GM18858 (cell line): Measurements from ENCODE around the gene ART5.
"Not testable (repeated sequence)": the region's sequence is repeated elsewhere in the genome, so short reads cannot be mapped to it uniquely, and the experiment has no call there.

Source experiments
- ATAC-seq: cut with Tn5 transposase; IDR thresholded peaks from one replicate; pipeline ENCODE4 v1.9.1; 2021; ENCODE audit not compliant: unreplicated experiment

The ART5 gene

DNA sequence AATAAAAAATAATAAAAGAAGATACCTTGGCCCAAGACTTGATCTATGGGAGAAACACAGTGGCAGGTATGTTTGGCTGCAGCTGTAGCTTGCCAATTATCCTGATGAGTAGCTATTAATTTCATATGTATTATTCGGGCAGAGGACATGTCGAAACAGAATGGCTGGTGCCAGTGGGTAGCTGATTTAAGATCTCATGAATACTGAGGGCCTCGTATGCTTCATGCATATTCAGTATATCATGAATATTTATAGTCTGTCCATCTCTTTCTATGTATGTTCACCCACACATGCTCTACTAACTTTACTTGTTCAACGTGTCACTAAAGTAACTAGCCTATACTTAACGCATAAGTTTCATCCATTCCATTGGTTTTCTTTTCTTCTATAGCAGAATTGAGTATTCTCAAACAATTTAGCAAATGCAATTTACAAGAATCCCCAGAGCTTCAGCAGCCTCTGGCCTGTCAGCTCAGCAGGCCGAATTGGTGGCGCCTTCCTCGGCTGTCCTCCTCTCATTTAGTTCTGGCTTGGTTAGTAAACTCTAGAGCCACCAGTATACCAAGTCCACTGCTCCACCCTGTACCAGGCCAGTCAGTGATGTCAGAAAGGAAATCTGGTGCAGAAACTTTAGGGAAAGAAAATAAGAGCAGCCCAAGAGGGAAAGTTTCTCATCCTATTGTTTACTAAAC, 17.9 kb downstream of the ART5 start:
- ATAC-seq, result no peak

- no peak for ATAC-seq
These were observed 18.7 kb downstream of the ART5 start for GRCh38 chr11:3623121-3623520.

- ATAC-seq, result no peak
These were observed 19.3 kb downstream of the ART5 start for GRCh38 chr11:3622521-3622920.

DNA sequence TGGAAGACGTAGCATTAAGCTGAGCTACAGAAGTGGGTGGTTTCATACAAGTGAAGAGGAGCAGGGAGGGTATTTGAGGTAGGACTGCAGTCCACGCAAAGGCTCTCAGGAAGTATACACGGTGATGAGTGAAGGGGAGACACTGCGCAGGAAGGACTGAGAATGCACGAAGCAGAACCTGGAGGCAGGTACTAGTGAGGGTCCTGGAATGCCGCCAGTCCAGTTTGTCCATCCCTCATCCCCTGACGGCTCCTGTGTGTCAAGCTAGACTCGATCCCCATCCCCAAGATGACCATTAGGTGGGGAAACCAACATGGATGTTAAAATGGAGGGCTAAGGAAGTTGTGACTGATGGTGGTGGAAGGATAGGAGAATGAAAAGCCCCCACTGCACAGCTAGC, 23.8 kb downstream of the ART5 start:
- no peak for ATAC-seq

GRCh38 chr11:3616721-3617460, 24.9 kb downstream of the ART5 start:
- no peak for ATAC-seq

DNA sequence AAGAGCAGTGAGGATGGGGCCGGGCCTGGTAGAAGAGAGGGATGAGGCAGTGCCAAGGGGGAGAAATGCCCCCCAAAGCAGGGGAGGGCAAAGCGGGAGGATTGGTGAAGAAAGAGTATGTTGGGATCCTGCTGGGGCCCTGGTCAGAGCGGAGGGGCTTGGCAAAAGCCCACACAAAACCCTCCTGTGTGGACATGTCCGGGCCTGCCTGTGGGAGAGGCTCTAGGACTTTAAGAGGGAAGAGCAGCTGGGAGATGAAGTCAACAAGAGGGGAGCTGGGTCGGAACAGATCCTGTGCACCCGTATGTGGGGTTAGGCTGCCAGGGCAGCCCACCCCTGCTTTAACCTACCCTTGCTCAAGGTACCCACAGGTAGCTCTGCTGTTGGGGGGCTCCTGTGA, 25.8 kb downstream of the ART5 start:
- ATAC-seq, result no peak

DNA sequence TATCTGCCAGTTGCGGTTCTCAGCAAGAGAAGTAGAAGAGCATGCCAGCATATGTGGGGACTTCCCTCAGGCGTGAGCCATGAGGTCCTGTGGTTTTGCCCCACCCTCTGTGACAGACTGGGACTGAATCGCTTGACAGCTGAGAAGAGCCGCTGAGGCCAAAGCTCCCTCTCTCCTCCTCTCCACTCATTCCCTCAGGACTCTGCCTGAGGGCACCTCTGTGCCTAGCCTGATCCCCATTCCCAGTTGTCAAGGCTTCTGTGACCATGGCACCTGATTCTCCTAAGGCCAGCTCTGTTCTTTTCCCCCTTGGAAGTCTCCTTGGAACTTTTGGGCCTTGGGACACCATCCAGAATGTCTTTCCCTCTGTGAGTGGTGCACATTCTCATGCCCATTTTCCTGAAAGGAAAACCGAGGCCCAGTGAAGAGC, 27.0 kb downstream of the ART5 start:
- ATAC-seq, result peak; percentile 86

- ATAC-seq, result peak; percentile 13
These were observed 27.6 kb downstream of the ART5 start for GRCh38 chr11:3613998-3614741.

DNA sequence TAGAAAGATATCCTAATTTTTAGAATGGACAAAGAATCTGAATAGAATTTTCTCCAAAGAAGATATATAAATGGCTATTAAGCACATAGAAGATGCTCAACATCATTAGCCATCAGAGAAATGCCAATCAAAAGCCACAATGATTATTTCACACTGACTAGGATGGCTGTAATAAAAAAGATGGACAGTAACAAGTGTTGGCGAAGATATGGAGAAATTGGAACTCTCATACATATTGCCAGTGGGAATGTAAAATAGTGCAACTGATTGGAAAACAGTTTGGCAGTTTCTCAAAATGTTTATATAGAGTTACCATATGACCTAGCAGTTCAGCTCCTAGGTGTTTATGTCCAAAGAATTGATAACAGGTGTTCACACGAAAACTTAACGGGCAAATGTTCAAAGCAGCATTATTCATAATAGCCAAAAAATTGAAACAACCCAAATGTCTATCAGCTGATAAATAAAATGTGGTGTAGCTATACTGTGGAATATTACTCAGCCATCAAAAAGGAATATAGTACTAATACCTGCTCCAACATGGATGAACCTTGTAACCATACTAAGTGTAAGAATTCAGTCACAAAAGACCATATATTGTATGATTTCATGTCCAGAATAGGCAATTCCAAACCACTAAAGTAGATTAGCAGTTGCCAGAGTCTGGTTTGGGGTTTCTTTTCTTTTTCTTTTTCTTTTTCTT, 29.7 kb downstream of the ART5 start:
- ATAC-seq, result no peak

GRCh38 chr11:3610846-3611245, 30.9 kb downstream of the ART5 start:
- no peak for ATAC-seq

DNA sequence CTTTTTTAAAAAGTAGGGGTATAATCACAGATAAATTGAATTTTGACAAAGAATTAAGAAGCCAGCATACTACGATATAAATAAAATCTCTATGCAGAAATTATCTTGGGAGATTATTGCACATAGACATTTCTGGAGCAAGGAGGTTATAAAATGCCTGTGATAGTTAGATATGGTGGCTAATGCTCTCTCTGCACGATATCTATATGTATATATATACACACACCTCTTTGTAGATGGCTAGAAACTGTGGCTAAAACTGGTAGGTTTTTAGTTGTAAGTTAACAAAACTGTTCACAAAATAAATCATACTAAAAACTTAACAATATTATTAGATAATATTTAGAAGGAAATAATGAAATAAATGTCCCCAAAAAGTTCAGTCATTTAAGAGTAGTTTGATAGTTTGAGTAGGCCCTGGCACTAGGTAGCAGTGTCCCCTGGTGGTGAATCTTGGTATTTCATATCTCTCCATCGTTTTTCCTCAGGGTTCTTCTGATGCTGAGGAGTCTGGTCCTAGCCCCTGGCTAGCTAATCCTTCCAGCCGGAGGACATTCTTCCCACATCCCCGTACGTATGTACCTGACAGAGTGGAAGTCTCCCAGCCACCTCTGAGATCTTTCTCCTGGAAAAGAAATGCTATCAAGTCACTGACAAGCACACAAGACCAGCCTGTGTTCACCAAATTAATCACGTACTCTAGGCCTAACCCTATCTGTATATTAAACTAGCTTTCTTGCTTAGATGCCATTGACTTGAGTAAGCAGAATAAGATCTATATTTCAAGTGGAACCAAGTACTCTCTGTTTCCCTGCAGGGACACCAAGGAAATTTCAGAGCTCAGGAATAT, 32.2 kb downstream of the ART5 start:
- no peak for ATAC-seq

DNA sequence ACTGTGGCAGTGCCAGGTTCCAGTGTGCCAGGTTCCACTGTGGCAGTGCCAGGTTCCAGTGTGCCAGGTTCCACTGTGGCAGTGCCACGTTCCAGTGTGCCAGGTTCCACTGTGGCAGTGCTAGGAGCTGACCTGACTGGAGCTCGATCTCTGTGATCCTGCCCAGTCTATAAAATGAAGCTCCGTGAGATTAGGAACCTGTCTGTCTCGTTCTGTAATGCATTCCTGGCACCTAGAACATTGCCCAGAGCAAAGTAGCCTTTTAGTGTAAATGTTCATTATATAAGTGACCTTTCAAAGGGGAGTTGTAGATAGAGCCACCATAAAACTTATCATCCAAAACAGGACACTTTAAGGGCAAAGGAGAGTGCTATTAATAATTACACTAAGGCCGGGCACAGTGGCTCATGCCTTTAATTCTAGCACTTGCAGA, 36.0 kb downstream of the ART5 start:
- ATAC-seq, result no peak

DNA sequence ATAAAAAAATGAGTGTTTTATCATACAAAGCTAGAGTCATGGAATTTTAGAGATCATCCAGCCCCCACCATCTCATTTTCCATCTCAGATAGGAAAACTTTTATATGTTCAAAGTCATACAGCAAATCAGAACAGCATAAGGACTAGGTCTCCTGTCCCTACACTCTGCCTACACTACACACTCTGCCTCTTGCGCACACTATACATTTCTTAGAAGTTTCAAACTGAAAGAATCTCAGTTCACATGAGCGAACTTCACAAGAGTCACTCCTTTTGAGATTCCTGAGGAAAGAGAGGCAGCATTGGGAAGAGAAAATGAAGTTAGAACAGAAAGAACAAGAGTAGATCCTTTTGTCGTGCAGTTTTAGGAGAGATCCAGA, 36.5 kb downstream of the ART5 start:
- ATAC-seq, result no peak

GRCh38 chr11:3604167-3604566, 37.6 kb downstream of the ART5 start:
- no peak for ATAC-seq

DNA sequence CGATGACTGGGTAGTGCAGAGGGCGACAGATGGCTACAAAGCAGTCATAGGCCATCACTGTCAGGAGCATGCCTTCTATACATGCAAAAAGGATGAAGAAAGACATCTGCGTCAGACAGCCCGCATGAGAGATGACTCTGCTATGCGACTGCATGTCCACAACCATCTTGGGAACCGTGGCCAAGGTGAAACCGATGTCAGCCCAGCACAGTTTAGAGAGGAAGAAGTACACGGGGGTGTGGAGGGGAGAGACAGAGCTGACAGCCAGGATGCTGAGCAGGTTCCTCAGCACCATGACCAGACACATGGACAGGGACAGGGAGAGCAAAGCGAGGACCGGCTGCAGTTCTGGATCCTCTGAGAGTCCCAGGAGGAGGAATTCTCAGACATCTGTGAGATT, 41.6 kb downstream of the ART5 start:
- ATAC-seq, result not testable (repeated sequence)

DNA sequence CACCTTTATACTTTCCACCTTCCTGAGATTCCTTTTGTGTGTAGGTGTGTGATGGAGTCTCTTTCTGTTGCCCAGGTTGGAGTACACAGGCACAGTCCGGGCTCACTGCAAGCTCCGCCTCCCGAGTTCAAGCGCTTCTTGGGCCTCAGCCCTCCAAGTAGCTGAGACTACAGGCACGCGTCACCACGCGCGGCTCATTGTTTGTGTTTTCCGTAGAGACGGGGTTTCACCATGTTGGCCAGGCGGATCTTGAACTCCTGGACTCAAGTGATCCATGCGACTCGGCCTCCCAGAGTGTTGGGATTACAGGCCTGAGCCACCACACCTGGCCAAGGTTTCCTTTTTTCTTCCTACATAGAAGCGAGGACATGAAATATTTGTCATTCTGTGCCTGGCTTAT, 44.0 kb downstream of the ART5 start:
- ATAC-seq, result not testable (repeated sequence)

DNA sequence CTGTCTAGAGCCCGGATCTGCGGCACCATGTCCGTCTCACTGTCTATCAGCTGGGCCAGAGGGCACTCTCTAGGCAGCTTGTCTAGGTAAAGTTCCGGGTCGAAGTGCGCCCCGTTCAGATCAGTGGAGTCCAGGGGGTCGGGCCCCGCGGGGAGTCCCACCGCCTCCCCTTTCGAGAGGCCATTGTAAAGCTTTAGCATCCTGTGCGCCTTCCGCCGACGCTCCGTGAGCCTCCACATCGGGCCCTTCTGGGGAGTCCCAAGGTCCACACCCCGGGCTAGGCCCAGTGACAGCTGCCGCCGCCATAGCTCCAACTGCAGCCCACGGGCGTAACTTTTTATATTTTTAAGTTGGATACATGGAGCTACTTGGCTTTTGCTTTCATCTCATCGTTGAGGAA, 50.5 kb downstream of the ART5 start:
- ATAC-seq, result not testable (repeated sequence)

DNA sequence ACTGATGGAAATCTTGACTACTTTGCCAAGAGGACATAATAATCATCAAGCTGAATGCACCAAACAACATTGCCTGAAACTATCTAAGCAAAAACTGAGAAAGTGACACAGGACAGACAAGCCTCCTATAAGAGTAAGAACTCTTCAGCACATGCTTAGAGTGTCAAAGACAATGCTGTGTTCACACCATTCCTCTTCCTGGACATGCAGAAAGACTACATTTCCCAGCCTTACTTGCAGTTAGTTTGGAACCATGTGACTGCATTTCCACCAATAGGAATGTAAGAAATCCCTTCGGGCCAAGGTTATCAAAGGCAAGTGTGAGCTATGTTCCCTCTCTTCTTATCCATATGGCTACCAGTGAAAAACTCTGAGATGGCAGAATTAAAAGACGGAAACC, 51.6 kb downstream of the ART5 start:
- ATAC-seq, result not testable (repeated sequence)

- ATAC-seq, result not testable (repeated sequence)
These were observed 53.0 kb downstream of the ART5 start for GRCh38 chr11:3588776-3589175.
